Measurements from ENCODE around the gene AKT3.

Gene AKT3

DNA sequence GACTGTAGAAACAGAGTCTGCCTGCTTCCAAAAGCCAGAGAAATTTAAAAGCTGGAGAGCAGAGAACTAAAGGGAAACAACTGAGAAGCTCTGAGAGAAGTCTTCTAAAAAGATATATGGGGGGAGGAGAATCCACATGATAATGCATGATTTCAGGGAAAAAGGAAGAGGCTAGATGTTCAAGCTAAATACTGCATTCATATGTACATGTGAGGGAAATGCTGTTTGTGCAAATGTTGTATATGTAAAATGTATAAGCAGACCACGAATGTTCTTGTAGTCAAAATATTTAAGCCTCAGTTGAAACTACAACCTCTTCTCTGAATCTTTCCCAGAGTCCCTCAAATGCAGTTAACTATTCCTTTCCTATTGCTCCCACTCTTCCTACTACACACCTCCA, 79.2 kb downstream of the AKT3 start:
- Mint-ChIP-seq H3K36me3 (ENCODE audit: low read depth) (peaks cover 12% of the 10 kb centered on the region), H3K27ac (no peak overlapping the region), H3K4me3 (no peak overlapping the region), H3K27me3 (ENCODE audit: low read depth) (no peaks in the 10 kb centered on the region), H3K4me1 (no peaks in the 10 kb centered on the region), H3K9me3 (peaks cover 13% of the 10 kb centered on the region)
- TF ChIP-seq, protein P1, sequence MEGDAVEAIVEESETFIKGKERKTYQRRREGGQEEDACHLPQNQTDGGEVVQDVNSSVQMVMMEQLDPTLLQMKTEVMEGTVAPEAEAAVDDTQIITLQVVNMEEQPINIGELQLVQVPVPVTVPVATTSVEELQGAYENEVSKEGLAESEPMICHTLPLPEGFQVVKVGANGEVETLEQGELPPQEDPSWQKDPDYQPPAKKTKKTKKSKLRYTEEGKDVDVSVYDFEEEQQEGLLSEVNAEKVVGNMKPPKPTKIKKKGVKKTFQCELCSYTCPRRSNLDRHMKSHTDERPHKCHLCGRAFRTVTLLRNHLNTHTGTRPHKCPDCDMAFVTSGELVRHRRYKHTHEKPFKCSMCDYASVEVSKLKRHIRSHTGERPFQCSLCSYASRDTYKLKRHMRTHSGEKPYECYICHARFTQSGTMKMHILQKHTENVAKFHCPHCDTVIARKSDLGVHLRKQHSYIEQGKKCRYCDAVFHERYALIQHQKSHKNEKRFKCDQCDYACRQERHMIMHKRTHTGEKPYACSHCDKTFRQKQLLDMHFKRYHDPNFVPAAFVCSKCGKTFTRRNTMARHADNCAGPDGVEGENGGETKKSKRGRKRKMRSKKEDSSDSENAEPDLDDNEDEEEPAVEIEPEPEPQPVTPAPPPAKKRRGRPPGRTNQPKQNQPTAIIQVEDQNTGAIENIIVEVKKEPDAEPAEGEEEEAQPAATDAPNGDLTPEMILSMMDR (IDR thresholded peaks at IDR 0.05; ENCODE audit: unreplicated experiment in 3 of 3) = no peak

DNA sequence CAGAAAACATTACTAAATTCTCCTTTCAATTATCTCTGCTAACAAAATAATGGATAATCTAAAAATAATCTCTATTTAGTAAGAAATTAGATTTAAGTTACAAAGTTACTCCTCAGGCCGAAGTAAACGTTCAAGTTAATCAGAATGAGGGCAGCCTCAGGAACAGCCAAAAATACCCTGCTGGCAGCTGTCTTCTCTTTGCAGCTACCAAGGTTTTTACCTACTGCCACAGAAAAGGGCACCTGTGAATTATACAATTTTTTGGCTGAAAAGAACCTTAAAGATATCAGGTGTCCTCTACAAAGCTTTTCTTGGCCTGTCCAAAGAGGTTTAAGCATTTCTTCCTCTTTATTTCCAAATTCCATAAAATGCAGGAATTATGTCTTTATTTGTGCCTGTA, 84.4 kb downstream of the AKT3 start:
- H3K4me1 Mint-ChIP-seq = no peaks in the 10 kb centered on the region
- H3K27ac Mint-ChIP-seq = no peak overlapping the region
- TF ChIP-seq, protein P1 (IDR thresholded peaks at IDR 0.05; ENCODE audit: unreplicated experiment in 3 of 3) = no peak
- no peak overlapping the region for H3K4me3 Mint-ChIP-seq
- no peaks in the 10 kb centered on the region for H3K9me3 Mint-ChIP-seq
- H3K36me3 Mint-ChIP-seq (ENCODE audit: low read depth) = no peaks in the 10 kb centered on the region
- H3K27me3 Mint-ChIP-seq (ENCODE audit: low read depth) = no peaks in the 10 kb centered on the region

DNA sequence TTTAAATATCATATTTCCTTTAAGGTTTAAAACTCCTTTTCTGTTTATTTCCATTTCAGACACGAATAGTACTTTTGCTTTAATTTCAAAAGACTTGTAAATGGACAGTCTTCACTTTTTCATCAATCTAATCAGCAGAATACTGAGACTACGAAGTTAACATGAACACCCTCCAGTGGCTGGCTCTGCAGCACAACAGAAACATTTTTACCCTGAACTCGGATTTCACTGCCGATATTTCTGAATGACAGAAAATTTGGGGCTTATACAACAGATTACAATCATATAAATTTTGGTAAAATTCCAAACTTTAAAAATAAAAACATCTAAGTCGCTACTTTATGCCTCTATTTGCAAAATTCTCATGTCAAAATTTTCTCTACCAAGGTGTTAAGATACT, 86.2 kb downstream of the AKT3 start:
- no peak overlapping the region for H3K4me3 Mint-ChIP-seq
- H3K9me3 Mint-ChIP-seq = no peaks in the 10 kb centered on the region
- no peaks in the 10 kb centered on the region for H3K4me1 Mint-ChIP-seq
- H3K27ac Mint-ChIP-seq = no peak overlapping the region
- H3K27me3 Mint-ChIP-seq (ENCODE audit: low read depth) = no peaks in the 10 kb centered on the region
- H3K36me3 Mint-ChIP-seq (ENCODE audit: low read depth) = no peaks in the 10 kb centered on the region
- TF ChIP-seq, protein P1 (IDR thresholded peaks at IDR 0.05; ENCODE audit: unreplicated experiment in 3 of 3) = no peak

DNA sequence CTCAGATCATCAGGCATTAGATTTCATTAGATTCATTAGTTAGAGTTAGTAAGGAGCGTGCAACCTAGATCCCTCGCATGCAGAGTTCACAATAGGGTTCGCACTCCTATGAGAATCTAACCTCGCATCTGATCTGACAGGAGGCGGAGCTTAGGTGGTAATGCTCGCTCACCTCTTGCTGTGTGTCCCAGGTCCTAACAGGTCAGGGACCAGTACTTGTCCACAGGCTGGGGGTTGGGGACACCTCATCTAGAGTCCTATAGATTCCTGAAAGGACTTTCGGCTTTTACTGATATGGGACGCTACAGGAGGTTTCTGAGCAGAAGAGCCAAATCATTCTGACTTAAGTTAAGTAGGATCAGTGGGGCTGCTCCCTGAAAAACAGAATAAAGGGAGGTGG, 91.4 kb downstream of the AKT3 start:
- no peak overlapping the region for H3K4me3 Mint-ChIP-seq
- no peaks in the 10 kb centered on the region for H3K27me3 Mint-ChIP-seq (ENCODE audit: low read depth)
- H3K36me3 Mint-ChIP-seq (ENCODE audit: low read depth) = no peaks in the 10 kb centered on the region
- no peaks in the 10 kb centered on the region for H3K4me1 Mint-ChIP-seq
- TF ChIP-seq, protein P1 (IDR thresholded peaks at IDR 0.05; ENCODE audit: unreplicated experiment in 3 of 3) = no peak
- H3K9me3 Mint-ChIP-seq = no peaks in the 10 kb centered on the region
- no peak overlapping the region for H3K27ac Mint-ChIP-seq

DNA sequence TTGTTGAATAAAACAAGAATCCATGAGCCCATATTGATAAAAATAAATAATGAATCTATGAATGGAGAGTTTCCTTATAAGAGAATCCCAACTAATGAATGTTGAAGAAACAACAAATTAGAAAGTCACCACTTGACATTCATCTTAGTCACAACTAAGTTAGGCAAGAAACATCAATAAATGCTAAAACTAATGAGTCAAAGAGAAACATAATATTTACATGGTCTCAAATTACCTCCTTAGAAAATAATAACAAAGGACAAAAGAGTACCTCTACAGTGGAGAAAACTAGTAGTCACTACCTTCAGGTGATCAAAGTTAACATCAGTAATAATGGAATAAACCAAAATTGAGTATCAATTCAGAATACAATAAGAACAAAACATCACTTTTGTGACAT, 93.5 kb downstream of the AKT3 start:
- Mint-ChIP-seq H3K4me3 (no peak overlapping the region), H3K4me1 (peaks cover 2% of the 10 kb centered on the region), H3K27me3 (ENCODE audit: low read depth) (no peaks in the 10 kb centered on the region), H3K27ac (no peak overlapping the region), H3K9me3 (no peaks in the 10 kb centered on the region), H3K36me3 (ENCODE audit: low read depth) (no peaks in the 10 kb centered on the region)
- TF ChIP-seq, protein P1 (IDR thresholded peaks at IDR 0.05; ENCODE audit: unreplicated experiment in 3 of 3) = no peak

DNA sequence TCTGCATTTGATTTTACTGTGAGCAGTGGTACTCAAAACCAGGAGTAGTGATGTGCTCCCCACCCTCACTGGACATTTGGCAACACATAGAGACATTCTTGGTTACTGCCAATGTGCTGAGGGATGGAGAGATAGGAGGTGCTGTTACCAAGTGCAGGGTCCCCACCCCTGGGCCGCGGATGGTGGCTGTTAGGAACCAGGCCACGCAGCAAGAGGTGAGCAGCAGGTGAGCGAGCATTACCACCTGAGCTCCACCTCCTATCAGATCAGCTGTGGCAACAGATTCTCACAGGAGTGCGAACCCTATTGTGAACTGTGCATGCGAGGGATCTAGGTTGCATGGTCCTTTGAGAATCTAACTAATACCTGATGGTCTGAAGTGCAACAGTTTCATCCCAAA, 95.7 kb downstream of the AKT3 start:
- H3K4me3 Mint-ChIP-seq = no peak overlapping the region
- no peaks in the 10 kb centered on the region for H3K9me3 Mint-ChIP-seq
- no peak overlapping the region for H3K27ac Mint-ChIP-seq
- TF ChIP-seq, protein P1 (IDR thresholded peaks at IDR 0.05; ENCODE audit: unreplicated experiment in 3 of 3) = no peak
- H3K27me3 Mint-ChIP-seq (ENCODE audit: low read depth) = no peaks in the 10 kb centered on the region
- H3K36me3 Mint-ChIP-seq (ENCODE audit: low read depth) = no peaks in the 10 kb centered on the region
- H3K4me1 Mint-ChIP-seq = peaks cover 8% of the 10 kb centered on the region

Data from nephron (organoid).